OCI-LY3 (cell line): ENCODE results near the gene NELL2.

Experiments
- H2AFZ ChIP-seq: fragments of 200-600, 300-600 bp; shearing (Covaris generic); 2 replicates; pipeline ENCODE4 v1.6.0; 2014; ENCODE audit warnings: antibody characterized with exemption, low read depth, low read length
- H3K27ac ChIP-seq: fragments of 200-600, 300-600 bp; sonication (generic); 2 replicates; pipeline ENCODE4 v1.5.1; 2014; ENCODE audit warnings: mild to moderate bottlenecking, low read length, moderate library complexity, mixed read lengths
- H3K27me3 ChIP-seq: fragments of 200-600, 300-600 bp; sonication (generic); 2 replicates; pipeline ENCODE4 v1.6.1; 2014; ENCODE audit warnings: low read depth, low read length, mixed read lengths
- H3K36me3 ChIP-seq: fragments of 200-600, 300-600 bp; sonication (generic); replicated peaks from 2 replicates; pipeline ENCODE3; 2014; ENCODE audit warnings: low read depth, low read length, mixed read lengths
- H3K4me1 ChIP-seq: fragments of 300-600, 200-600 bp; sonication (generic); 2 replicates; pipeline ENCODE4 v1.6.1; 2014; ENCODE audit warnings: low read length, mixed read lengths
- H3K4me2 ChIP-seq: fragments of 200-600, 300-600 bp; sonication (generic); 2 replicates; pipeline ENCODE4 v1.6.1; 2014; ENCODE audit warnings: low read length, mixed read lengths
- H3K4me3 ChIP-seq: fragments of 300-600, 200-600 bp; sonication (generic); 2 replicates; pipeline ENCODE4 v1.5.1; 2014; ENCODE audit warnings: antibody characterized with exemption, mild to moderate bottlenecking, low read length, moderate library complexity
- H3K79me2 ChIP-seq: fragments of 300-600, 200-600 bp; shearing (Covaris generic); 2 replicates; pipeline ENCODE4 v1.6.1; 2014; ENCODE audit warnings: mild to moderate bottlenecking, low read length, mixed read lengths
- H3K9ac ChIP-seq: fragments of 300-600, 200-600 bp; shearing (Covaris generic); 2 replicates; pipeline ENCODE4 v1.6.0; 2014; ENCODE audit warnings: mild to moderate bottlenecking, low read length, moderate library complexity
- H3K9me3 ChIP-seq: fragments of 200-600, 300-600 bp; shearing (Covaris generic); 2 replicates; pipeline ENCODE4 v1.6.1; 2014; ENCODE audit warnings: low read length, mixed read lengths; ENCODE audit not compliant: insufficient read depth
- H4K20me1 ChIP-seq: fragments of 200-600, 300-600 bp; sonication (generic); 2 replicates; pipeline ENCODE4 v1.6.1; 2016; ENCODE audit warnings: low read length, mixed read lengths; ENCODE audit not compliant: insufficient read depth
- CTCF ChIP-seq: fragments of 200-600, 300-600 bp; sonication (generic); IDR thresholded peaks from 2 replicates; pipeline ENCODE4 v1.5.1; 2014; ENCODE audit warnings: antibody characterized with exemption, low read length, low read depth
- EZH2phosphoT487 ChIP-seq: fragments of 200-600 bp; shearing (Covaris generic); IDR thresholded peaks from 2 replicates; pipeline ENCODE4 v1.6.1; 2018; ENCODE audit warnings: antibody characterized with exemption, mixed run types, low read depth

Gene NELL2

GRCh38 chr12:44550377-44550776 lies 325.7 kb downstream of the NELL2 start:
- no peak overlapping the region for H3K4me3 ChIP-seq
- H2AFZ ChIP-seq, result no peak overlapping the region
- no peak overlapping the region for H3K27ac ChIP-seq
- no peaks in the 10 kb centered on the region for H3K4me1 ChIP-seq
- H3K79me2 ChIP-seq, result no peaks in the 10 kb centered on the region
- TF ChIP-seq CTCF (no peak), EZH2phosphoT487 (no peak)
- no peak overlapping the region for H3K4me2 ChIP-seq
- no peaks in the 10 kb centered on the region for H3K9me3 ChIP-seq
- no peaks in the 10 kb centered on the region for H3K27me3 ChIP-seq
- no peaks in the 10 kb centered on the region for H3K36me3 ChIP-seq
- no peak overlapping the region for H3K9ac ChIP-seq
- no peaks in the 10 kb centered on the region for H4K20me1 ChIP-seq

DNA sequence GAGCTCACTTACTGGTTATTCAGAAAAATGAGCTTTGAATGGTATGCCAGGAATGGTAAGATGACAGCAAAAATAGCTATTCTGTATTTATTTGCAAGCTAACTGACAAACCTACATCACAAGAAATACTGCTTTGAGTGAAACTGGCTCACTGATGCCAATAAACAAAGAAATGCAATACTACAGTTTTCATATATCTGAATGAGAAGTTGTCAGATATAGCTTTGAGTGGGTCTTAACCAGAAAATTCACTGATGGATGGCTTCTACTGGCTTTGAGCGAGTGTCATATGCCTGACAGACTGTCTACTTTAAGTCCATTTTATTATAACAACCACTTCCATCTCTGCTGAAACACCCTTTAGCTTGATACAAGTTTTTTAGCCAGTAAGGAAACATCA lies 330.1 kb downstream of the NELL2 start:
- no peaks in the 10 kb centered on the region for H3K9me3 ChIP-seq
- H3K4me2 ChIP-seq, result no peak overlapping the region
- H3K27ac ChIP-seq, result no peak overlapping the region
- no peaks in the 10 kb centered on the region for H3K36me3 ChIP-seq
- H3K4me3 ChIP-seq, result no peak overlapping the region
- peaks cover 8% of the 10 kb centered on the region; the same call in 1 of the 2 replicates for H3K4me1 ChIP-seq
- H3K79me2 ChIP-seq, result no peaks in the 10 kb centered on the region
- no peak overlapping the region for H2AFZ ChIP-seq
- no peak for TF ChIP-seq CTCF
- no peak for TF ChIP-seq EZH2phosphoT487
- H3K9ac ChIP-seq, result no peak overlapping the region
- H3K27me3 ChIP-seq, result no peaks in the 10 kb centered on the region
- H4K20me1 ChIP-seq, result no peaks in the 10 kb centered on the region

DNA sequence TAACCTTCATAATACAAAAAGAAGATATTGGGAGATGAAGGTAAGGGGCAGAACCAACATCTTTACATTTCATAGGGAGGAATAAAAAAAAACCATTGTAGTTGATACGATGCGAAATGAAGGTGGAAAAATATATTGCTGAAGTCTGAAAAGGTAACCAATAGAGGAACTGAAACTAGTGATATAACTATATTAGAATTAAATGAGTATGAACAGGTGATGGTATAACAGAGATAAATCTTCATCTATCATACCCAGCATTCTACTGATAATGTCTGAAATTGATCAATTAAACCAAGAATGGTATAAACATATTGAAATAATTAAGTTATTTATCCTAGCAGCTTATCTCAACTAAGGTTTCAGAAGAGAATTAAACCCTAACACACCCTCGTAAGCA lies 332.1 kb downstream of the NELL2 start:
- no peak overlapping the region for H3K4me3 ChIP-seq
- H3K36me3 ChIP-seq, result no peaks in the 10 kb centered on the region
- TF ChIP-seq CTCF, result no peak
- no peak for TF ChIP-seq EZH2phosphoT487
- no peak overlapping the region for H2AFZ ChIP-seq
- no peak overlapping the region for H3K27ac ChIP-seq
- H3K4me1 ChIP-seq, result peaks cover 8% of the 10 kb centered on the region; the same call in 1 of the 2 replicates
- H4K20me1 ChIP-seq, result no peaks in the 10 kb centered on the region
- no peak overlapping the region for H3K4me2 ChIP-seq
- no peak overlapping the region for H3K9ac ChIP-seq
- H3K79me2 ChIP-seq, result no peaks in the 10 kb centered on the region
- H3K9me3 ChIP-seq, result no peaks in the 10 kb centered on the region
- no peaks in the 10 kb centered on the region for H3K27me3 ChIP-seq

- H4K20me1 ChIP-seq, result no peaks in the 10 kb centered on the region
- H3K9me3 ChIP-seq, result no peaks in the 10 kb centered on the region
- H3K9ac ChIP-seq, result no peak overlapping the region
- TF ChIP-seq EZH2phosphoT487 (no peak), CTCF (no peak)
- H3K4me1 ChIP-seq, result peaks cover 8% of the 10 kb centered on the region; the same call in 1 of the 2 replicates
- H3K36me3 ChIP-seq, result no peaks in the 10 kb centered on the region
- no peaks in the 10 kb centered on the region for H3K79me2 ChIP-seq
- no peak overlapping the region for H3K4me3 ChIP-seq
- H3K27me3 ChIP-seq, result no peaks in the 10 kb centered on the region
- no peak overlapping the region for H3K4me2 ChIP-seq
- no peak overlapping the region for H3K27ac ChIP-seq
- H2AFZ ChIP-seq, result no peak overlapping the region
Observed at GRCh38 chr12:44542716-44543115, 333.4 kb downstream of the NELL2 start.
